GM19372 (cell line): Measurements from ENCODE around the gene NADSYN1.
A peak's percentile ranks its signal among the peaks of the same experiment; 100 is the strongest.

Experiments
- ATAC-seq: cut with Tn5 transposase; IDR thresholded peaks from one replicate; pipeline ENCODE4 v1.9.1; 2021; ENCODE audit warnings: mild to moderate bottlenecking, low read depth, moderate library complexity; ENCODE audit not compliant: unreplicated experiment

Gene NADSYN1

GRCh38 chr11:71432761-71433647 is 20.0 kb upstream of the NADSYN1 start:
- no peak for ATAC-seq

GRCh38 chr11:71433648-71434450 is 19.2 kb upstream of the NADSYN1 start:
- no peak for ATAC-seq

GRCh38 chr11:71434576-71435130 is 18.4 kb upstream of the NADSYN1 start:
- ATAC-seq = no peak

GRCh38 chr11:71435278-71435951 is 17.6 kb upstream of the NADSYN1 start:
- ATAC-seq = no peak

GRCh38 chr11:71436861-71437260 is 16.1 kb upstream of the NADSYN1 start:
- ATAC-seq = no peak

DNA sequence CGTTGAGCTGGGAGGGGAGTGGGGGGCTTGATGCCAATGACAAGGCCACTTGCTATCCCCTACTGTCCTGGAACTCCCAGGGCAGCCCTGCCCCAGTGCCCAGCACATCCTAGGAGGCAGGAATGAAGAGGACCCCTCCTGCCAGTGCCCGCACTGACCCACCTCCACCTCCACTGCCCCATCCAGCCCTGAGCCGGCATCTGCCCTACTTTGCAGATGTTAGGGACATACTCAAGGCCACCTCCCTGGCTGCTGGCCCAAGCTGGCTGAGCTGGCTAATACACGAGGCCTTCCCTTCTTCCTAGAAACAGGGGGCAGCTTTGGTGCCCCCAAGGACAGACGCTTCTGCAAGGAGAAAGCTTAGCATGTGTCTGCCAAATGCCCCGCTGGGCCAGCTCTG is 15.6 kb upstream of the NADSYN1 start:
- no peak for ATAC-seq

GRCh38 chr11:71437879-71438278 is 15.1 kb upstream of the NADSYN1 start:
- ATAC-seq = no peak

DNA sequence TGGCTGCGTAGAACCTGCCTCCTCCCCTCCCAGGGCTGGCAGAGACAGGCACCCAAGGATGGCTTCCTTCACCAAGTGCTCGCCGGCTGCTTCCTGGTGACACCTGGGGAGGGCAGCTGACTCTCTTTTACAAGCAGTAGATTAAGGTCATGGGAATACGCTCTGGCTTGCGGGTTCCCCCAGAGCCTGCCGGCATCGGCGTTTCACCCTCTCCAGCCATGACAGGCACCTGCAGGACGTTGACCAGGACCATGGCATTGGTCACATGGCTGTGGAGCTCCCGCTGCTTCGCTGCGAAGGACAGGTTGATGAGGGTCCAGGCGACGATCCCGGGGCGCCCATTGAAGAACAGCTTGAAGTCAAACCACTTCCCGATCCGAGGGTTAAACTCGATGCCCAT is 14.4 kb upstream of the NADSYN1 start:
- ATAC-seq = no peak

- ATAC-seq = no peak
These were observed 12.8 kb upstream of the NADSYN1 start for GRCh38 chr11:71440021-71440755.

GRCh38 chr11:71441251-71441650 is 11.8 kb upstream of the NADSYN1 start:
- ATAC-seq = no peak

DNA sequence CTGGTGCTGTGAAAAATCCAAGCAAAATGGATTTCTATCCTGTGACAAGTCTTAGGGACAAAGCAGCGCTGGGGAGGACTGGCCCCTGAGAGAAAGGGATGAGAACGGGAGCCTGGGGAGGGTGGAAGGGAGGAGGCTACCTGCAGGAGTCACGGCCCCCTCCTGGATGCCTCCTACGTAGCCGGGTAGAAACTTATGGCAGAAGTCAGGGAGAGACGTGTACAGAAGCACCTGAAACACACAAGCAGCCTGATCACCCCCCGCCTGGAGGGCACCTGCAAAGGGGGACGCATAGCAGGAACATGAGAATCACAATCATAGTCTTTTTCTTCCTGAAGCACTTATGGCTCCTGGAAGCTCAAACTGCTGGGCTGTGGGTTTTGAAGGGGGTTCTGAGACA is 10.9 kb upstream of the NADSYN1 start:
- no peak for ATAC-seq

DNA sequence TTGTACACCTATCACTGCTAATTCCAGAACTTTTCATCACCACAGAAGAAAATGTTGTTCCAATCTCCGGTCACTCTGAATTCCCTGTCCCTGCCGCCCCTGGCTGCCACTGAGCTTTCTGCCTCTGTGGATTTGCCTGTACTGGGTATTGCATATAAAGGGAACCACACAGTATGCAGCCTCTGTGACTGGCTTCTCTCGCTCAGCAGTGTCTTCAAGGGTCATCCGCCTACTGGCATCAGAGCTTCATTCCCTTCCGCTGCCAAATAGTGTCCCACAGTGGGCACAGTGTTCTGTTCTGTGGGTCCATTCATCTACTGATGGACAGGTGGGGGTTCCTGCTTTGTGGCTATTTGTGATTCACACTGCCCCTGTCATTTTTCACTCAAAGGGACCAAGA is 10.1 kb upstream of the NADSYN1 start:
- ATAC-seq = no peak

- ATAC-seq = no peak
These were observed 9.1 kb upstream of the NADSYN1 start for GRCh38 chr11:71443736-71444445.

GRCh38 chr11:71444811-71445210 is 8.2 kb upstream of the NADSYN1 start:
- no peak for ATAC-seq

DNA sequence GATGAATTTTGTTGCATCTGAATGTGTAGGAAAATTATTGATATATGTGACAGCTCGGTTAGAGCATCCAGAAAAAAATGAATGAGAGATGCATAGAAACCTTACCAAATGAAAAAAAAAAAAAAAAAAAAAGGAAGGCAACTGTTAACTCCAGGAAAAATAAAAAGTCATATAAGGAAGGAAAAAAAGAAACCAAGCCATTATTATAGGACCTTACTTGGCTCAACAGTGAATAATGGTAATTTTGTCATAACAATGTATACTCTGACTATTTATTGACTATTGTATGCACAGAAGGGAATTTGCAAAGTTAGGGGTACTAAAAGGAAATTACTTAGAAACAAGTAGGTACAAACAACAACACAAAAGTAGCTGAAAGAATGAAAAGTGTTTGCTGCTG is 6.9 kb upstream of the NADSYN1 start:
- no peak for ATAC-seq

- no peak for ATAC-seq
These were observed 5.9 kb upstream of the NADSYN1 start for GRCh38 chr11:71446942-71447688.

GRCh38 chr11:71447791-71448256 is 5.2 kb upstream of the NADSYN1 start:
- ATAC-seq = peak; percentile 6

DNA sequence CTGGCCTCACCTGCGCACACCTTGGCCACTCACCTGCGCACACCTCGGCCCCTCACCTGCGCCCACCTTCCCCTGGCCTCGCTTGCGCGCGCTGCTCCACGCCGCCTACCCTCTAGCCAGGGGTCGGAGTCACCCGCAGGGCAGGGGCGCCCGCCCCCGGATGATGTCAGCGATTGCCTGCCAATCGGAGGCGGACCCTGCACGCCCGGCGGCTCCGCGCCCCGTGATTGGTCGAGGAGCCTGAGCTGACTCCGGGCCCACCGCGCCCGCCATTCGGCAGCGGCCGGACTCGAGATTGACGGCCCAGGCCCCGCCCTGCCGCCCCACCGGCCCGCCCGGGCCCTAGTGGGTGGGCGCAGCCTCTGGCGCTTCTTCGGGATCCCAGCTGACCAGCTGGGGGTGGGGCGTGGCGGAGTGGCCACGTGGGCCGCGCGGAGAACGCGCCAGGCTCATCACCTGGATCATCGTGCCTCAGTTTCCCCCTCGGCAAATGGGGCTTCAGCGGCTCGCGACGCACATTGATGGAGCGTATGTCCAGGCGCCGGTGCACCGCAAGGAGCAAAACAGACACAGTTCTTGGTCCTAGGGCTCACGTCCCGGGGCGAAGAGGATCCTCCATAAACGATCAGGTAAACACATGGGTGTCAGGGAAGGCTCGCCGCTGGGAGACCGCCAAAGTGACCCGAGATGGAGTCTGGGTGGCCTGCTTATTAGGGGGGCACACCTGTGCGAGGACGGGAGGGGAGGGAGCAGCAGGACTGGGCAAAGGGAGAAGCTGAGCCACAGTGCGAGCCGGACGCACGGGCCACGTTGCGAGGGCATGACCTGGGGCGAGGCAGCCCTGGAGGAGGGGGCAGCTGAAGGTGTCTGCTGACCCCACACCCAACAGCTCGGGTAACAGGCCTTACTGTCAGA is 4.5 kb upstream of the NADSYN1 start, which contains the start of gene DHCR7:
Gene DHCR7, minus strand, starts transcription at position 137 of the 915 bp plus-strand sequence. CDS start 3,441 bp downstream, outside the sequence.
- ATAC-seq = peak; percentile 72
